UCSD-AML1 (cell line): ENCODE results near the gene STK40.

ENCODE experiments used
- DNase-seq: peaks from one replicate; lab custom pipeline; 2025; ENCODE audit not compliant: unreplicated experiment; lab: John Stamatoyannopoulos, UW

Gene STK40

GRCh38 chr1:36321119-36321951 lies 64.4 kb downstream of the STK40 start:
- DNase-seq: no peak

- no peak for DNase-seq
Observed at GRCh38 chr1:36320767-36321118, 65.0 kb downstream of the STK40 start.

GRCh38 chr1:36320291-36320761 lies 65.4 kb downstream of the STK40 start:
- no peak for DNase-seq

- no peak for DNase-seq
Observed at GRCh38 chr1:36309397-36309796, 76.3 kb downstream of the STK40 start.

GRCh38 chr1:36307601-36308330 lies 78.0 kb downstream of the STK40 start:
- no peak for DNase-seq

GRCh38 chr1:36306902-36307456 lies 78.7 kb downstream of the STK40 start:
- DNase-seq: no peak

- no peak for DNase-seq
Observed at GRCh38 chr1:36306210-36306901, 79.4 kb downstream of the STK40 start, which contains the start of gene SH3D21. Gene SH3D21, plus strand, starts transcription at chr1:36306368. Its CDS starts 53 bp downstream, at chr1:36306421.

GRCh38 chr1:36305915-36306209 lies 79.9 kb downstream of the STK40 start:
- DNase-seq: no peak

GRCh38 chr1:36304970-36305914 lies 80.5 kb downstream of the STK40 start:
- no peak for DNase-seq

GRCh38 chr1:36304521-36304920 lies 81.2 kb downstream of the STK40 start:
- peak; percentile 30 for DNase-seq

GRCh38 chr1:36303650-36304360 lies 81.9 kb downstream of the STK40 start:
- DNase-seq: no peak

- no peak for DNase-seq
Observed at GRCh38 chr1:36303244-36303643, 82.5 kb downstream of the STK40 start.

GRCh38 chr1:36301220-36301619 lies 84.5 kb downstream of the STK40 start:
- DNase-seq: no peak

- DNase-seq: no peak
Observed at GRCh38 chr1:36300526-36300925, 85.2 kb downstream of the STK40 start.

- no peak for DNase-seq
Observed at GRCh38 chr1:36298640-36299039, 87.1 kb downstream of the STK40 start.

GRCh38 chr1:36297062-36297461 lies 88.7 kb downstream of the STK40 start:
- no peak for DNase-seq

- DNase-seq: no peak
Observed at GRCh38 chr1:36295390-36295789, 90.3 kb downstream of the STK40 start.
